Right lung (tissue), 5 donors: ENCODE data around the gene PTPRM. TPM values are rescaled to one million over a fixed set of nuclear protein-coding genes. Genes with fewer than 3 reads are reported as not detected.

ENCODE experiments used
- DNase-seq, 2 donors: peaks; one replicate each; pipeline ENCODE4 v3.0.0-alpha.2; 2013
- polyA plus RNA-seq, 5 donors: library from polyadenylated mRNA; unstranded; fragments of 120-200 nt; gene quantifications; one replicate each; pipeline versions ENCODE4 v1.2.1 to v1.2.3, GENCODE V29; 2013; ENCODE audit warnings: inconsistent platforms in 1 of 5, low replicate concordance in 1 of 5; ENCODE audit not compliant: insufficient read length in 5 of 5, insufficient read depth in 1 of 5

The PTPRM gene
- polyA plus RNA-seq, 5 donors, result 81.3 to 105 (median 93.0) TPM

DNA sequence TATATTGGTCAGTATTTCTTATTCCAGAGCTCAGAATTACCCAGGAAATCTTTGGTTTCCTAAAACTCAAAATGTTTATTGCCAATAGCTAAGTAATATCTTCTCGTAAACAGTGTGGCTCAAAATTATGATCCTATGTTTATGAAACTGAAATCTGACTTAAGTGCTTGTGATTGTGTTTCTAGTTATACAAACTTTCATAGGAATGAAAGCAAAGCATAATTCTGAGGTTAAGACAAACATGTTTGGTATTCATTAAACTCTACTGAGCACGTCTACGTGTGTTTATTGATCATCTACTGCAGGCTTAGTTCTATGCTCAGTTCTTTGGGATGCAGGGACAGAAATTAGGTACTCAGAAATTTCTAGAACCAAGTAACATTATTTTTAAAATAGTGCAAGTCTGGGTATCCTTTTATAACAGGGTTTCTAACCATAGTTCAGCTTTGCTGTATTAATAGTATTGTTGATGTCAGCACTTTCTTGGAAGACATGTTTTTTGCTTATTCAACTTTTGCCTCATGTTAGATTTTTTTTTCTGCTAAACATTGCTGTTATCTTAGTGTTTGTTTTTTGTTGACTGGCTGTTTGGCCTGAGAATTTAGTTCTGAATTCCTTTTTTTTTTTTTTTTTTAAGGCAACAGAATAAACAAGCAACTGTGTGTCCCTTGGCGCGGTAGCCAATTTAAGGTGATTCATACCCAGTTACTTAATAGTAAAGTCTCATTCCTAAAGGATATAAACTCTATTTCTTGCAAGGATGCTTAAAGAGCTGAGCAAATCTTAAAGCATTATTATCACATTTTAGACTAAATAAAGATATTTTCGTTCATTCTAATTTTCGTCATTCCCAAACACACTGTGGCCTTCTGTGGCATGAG lies 31.3 kb downstream of the PTPRM start:
- DNase-seq, result peak in 1 of 2 donors; percentile 51

DNA sequence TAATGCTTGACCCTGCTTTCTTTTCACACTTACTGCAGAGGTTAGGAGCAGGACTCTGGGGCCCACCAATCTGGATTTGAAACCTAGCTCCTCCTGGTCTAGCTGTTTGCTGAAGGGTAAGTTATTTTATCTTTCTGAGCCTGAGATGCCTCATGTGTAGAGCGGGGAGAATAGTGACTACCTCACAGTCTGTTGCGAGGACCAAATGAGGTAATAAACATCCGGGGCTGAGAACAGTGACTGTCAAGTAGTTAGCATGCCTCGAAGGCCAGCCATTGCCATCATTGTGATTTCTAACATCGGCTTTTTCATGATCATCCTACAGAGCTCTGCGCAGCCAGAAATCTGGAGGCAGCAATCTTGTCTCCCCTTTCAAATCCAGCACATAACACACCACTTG lies 32.9 kb downstream of the PTPRM start:
- DNase-seq, result no peak

- no peak for DNase-seq
Observed at GRCh38 chr18:7600528-7601245, 33.6 kb downstream of the PTPRM start.

- no peak for DNase-seq
Observed at GRCh38 chr18:7601246-7601615, 34.1 kb downstream of the PTPRM start.

GRCh38 chr18:7601936-7602335 lies 34.8 kb downstream of the PTPRM start:
- no peak for DNase-seq

DNA sequence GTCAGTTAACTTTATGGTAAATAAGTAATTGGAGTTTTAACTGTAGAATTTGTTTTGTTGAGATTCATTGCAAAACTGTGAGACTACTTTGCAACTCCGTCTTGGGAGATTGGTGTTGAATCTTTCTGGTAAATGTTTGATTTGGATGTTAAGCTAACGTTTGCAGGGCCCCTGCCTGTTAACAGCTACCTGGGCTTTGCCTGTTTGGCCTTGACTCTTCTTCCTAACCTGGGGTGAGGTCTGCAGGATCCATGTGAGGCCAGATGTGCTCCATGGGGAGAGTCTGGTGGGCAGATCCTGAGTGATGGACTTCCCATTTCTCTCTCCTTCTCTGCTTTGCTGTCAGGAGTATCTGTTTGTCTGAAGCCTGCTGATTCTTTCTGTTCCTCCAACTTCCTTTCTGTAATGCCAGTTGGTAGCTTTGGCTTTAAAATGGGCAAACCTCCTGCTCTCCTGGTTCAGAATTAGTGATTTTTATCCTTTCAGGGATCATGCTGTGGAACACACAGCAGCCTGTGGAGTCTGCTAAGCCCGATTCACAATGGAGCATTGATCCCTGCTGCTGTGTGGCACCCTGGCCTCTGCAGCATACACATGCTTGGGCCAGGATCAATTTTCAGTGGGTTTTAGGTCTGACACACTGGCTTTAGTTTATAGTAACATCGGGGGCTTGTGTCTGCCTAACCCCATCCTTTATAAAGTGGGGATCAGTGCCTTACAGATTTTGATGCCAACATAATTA lies 36.3 kb downstream of the PTPRM start:
- DNase-seq, result no peak

- DNase-seq, result no peak
Observed at GRCh38 chr18:7604361-7604760, 37.2 kb downstream of the PTPRM start.

DNA sequence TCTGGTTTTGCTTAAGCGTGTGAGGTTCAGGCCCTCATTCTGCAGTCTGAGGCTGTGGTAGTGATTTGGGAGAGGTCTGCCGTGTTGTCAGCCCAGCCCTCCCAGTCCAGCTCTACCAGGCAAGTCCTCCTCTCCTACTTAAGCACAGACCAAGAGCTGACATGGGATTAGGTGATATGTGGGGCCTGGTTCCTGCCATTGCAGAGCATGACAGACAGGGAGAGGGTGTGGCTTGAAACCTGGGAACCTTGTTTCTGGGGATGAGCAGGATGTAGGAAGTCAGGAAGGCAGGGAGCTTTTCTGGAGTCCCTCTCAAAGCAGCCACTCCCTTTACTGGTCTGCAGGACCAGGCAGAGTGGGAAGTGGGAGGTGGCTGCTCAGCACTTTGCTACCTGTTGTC lies 38.6 kb downstream of the PTPRM start:
- no peak for DNase-seq

DNA sequence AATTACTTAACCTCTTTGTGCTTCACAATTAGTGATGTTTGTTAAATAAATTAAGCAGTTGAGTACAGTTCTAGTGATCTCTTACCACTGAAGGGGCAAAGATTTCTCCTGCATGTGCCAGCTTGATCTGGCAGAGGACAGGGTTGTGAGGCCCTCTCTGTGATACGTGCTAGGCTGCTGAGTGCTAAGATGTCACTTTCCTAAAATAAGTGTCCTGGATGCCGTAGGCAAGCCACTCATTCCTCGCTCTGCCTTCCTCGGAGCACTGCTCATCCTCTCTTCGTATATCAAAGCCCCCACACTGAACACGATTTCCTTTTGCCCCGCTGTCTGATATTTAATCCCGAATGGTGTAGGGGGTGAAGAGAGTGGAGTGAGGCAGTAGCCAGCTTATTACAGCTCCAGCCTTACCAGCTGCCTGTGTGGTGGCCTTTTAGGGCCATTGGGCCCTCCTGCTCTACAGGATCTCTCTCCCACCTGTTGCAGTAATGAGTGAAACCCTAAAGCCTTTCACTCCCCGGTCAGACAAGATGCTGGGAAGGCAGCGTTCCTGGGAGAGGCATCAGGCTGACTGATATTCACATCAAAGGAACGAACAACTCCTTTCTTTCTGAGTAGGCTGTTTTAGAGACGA lies 40.5 kb downstream of the PTPRM start:
- DNase-seq, result no peak

DNA sequence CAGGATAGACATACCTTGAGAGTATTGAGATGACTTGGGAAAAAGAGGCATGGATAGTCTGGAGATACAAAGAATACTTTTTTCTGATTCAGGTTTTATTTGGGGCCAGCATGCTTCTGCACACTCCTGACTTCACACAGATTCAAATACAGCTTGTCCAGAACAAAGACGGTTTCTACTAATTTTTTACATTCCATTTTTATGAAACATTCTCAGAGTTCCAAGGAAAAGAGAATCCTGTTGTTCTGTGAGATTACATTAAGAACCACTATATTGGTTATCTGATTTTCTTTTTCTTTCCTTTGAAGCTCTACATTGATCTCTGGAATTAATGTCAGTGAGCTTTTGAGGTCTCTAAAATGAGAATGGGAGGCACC lies 41.0 kb downstream of the PTPRM start:
- DNase-seq, result no peak

DNA sequence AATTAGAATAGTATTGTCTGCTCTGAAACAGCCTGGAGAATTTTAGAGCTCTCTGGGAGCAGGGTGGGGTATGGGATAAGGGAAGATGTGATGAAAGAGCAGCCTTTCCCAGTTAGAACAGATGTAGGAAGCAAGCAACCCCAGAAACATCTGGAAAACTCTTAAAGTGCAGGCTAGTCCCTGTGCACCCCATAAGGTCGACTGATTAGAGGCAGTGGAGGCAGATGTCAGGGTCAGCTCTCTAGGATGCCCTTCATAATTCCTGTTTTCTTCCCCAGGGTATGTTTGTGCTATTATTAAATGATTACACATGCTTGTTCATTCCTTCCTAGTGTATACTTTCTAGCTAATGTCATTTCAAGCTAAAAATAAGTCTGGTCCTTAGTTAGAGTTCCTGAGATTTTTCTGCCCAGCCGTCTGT lies 41.7 kb downstream of the PTPRM start:
- no peak for DNase-seq

GRCh38 chr18:7609617-7610016 lies 42.5 kb downstream of the PTPRM start:
- no peak for DNase-seq

GRCh38 chr18:7614042-7614441 lies 46.9 kb downstream of the PTPRM start:
- DNase-seq, result peak in 1 of 2 donors; percentile 33

DNA sequence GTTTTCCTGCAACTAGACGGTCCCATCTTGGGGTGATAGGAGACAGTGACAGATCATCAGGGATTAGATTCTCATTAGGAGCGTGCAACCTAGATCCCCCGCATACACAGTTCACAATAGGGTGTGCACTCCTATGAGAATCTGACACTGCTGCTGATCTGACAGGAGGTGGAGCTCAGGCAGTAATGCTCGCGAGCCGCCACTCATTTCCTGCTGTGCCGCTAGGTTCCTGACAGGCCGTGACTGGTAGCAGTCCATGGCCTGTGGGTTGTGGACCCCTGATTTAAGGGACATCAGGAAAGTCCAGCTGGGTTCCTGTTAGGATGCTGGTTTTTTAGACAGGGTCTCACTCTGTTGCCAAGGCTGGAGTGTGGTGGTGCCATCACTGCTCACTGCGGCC lies 48.7 kb downstream of the PTPRM start:
- DNase-seq, result no peak

GRCh38 chr18:7616661-7617060 lies 49.5 kb downstream of the PTPRM start:
- DNase-seq, result no peak

- peak; percentile 70 to 76 for DNase-seq
Observed at GRCh38 chr18:7617738-7618422, 50.8 kb downstream of the PTPRM start.

DNA sequence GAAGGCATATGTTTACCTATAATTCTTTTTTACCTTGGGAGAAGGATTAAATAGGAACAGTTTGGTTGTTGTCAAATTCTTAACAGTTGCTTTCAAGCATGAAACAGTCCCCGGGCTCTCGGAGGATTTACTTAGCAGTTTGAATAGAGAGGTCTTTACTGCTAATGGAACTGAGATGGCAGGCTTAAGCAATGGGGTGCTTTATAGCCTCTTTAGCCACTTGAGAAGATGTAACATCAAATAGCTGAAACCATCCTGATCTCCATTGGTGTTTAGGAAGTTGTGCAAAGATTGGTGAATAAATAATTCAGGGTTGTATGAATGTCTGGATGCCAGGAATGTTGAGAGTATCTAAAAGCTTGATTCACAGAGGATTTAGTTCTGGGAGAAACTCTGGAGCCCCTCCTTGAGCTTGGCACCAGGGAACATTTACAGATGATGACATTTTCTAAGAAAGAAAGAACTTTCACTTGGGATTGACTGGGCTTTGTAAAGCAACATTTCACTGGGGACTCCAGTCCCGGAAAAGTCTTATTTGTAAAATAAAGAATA lies 51.9 kb downstream of the PTPRM start:
- DNase-seq, result no peak

DNA sequence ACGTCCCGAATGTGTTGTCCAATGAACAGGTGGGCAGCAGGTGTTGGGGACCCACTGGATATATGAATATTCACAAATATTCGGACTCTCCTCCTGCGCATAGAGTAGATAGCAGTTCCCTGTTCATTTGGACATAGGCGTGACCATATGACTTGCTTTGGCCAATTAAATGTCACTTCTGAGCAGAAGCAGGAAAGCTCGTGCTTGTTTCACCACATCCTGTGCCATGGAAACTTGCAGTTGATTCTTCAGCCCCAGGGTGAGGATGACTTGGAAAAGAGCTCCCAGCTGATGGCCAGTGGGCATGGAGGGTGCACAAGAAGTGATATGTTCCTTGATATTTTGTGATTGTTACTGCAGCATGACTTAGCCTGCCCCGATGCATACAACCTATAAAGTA lies 52.6 kb downstream of the PTPRM start:
- DNase-seq, result no peak

GRCh38 chr18:7622721-7623120 lies 55.6 kb downstream of the PTPRM start:
- DNase-seq, result no peak

DNA sequence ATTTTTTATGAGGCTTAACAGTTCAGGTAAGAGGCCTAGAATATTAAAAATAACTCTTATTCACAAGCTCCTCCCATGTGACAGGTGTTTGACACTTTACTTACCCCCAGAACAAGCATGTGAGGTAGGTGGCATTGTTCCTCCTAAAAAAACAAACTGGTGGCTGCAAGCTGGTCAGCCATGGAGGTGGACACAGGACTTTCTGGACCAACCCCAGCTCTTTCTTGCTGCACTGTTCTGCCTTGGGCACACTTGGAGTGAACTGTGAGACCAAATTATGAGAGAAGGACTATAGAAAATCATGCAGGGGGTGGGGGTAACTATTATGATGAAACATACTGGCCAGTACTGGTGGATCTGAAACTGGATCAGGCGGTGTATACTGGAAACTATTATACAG lies 56.6 kb downstream of the PTPRM start:
- no peak for DNase-seq

DNA sequence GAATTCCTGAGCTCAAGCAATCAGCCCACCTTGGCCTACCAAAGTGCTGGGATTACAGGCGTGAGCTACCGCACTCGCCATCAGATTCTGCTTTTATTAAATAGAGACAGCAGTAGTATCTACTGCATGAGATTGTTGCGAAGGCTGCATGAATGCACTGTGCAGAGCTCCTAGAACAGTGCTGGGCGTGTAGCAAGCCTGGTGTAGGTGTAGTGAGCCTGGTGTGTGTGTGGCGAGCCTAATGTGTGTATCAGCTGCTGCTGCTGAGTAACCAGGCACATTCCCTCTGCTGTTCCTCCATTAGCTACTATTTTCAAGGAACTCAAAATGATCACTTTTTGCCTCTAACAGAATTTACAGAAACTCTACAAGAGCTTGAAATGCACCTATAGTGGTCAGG lies 57.6 kb downstream of the PTPRM start:
- DNase-seq, result no peak
